Activated CD4-positive, alpha-beta memory T cell treated with anti-CD3 and anti-CD28 coated beads, Interleukin-2, amount 10 ng/mL, durations not matched to agents 7 days and 5 days (primary cell): Measurements from ENCODE around the gene CYTL1. TPM values are rescaled to one million over a fixed set of nuclear protein-coding genes. Genes with fewer than 3 reads are reported as not detected.
"Not testable (repeated sequence)": the region's sequence is repeated elsewhere in the genome, so short reads cannot be mapped to it uniquely, and the experiment has no call there.

Source experiments
- CTCF ChIA-PET: fragments of 350-600 bp; sonication (Branson Sonifier 250); formaldehyde crosslinking; loops from one replicate; lab custom pipeline; 2021; ENCODE audit warnings: antibody characterized with exemption, inconsistent platforms; lab: Charles Lee
- POLR2A ChIA-PET: fragments of 350-600 bp; sonication (Branson Sonifier 250); formaldehyde crosslinking; loops from one replicate; lab custom pipeline; 2021; ENCODE audit warnings: antibody characterized with exemption; lab: Charles Lee
- DNase-seq: peaks from one replicate; pipeline ENCODE4 v3.0.0-alpha.2; 2020
- H3K27ac Mint-ChIP-seq: one replicate; pipeline ENCODE4 v1.8.0; 2021; ENCODE audit warnings: mild to moderate bottlenecking, mixed read lengths
- H3K27me3 Mint-ChIP-seq: one replicate; pipeline ENCODE4 v1.8.0; 2021; ENCODE audit warnings: mixed read lengths
- H3K36me3 Mint-ChIP-seq: one replicate; pipeline ENCODE4 v1.8.0; 2021; ENCODE audit warnings: low read depth, mixed read lengths
- H3K4me1 Mint-ChIP-seq: one replicate; pipeline ENCODE4 v1.8.0; 2021; ENCODE audit warnings: mixed read lengths
- H3K4me3 Mint-ChIP-seq: one replicate; pipeline ENCODE4 v1.8.0; 2021; ENCODE audit warnings: mild to moderate bottlenecking, mixed read lengths
- H3K9me3 Mint-ChIP-seq: one replicate; pipeline ENCODE4 v1.8.0; 2021; ENCODE audit warnings: mixed read lengths
- total RNA-seq, 2 experiments: library from RNA; stranded (reverse); gene quantifications; one replicate each; pipeline ENCODE4 v1.2.3, GENCODE V29; 2021

Gene CYTL1
- total RNA-seq, 2 experiments from 2014 or later: not detected

DNA sequence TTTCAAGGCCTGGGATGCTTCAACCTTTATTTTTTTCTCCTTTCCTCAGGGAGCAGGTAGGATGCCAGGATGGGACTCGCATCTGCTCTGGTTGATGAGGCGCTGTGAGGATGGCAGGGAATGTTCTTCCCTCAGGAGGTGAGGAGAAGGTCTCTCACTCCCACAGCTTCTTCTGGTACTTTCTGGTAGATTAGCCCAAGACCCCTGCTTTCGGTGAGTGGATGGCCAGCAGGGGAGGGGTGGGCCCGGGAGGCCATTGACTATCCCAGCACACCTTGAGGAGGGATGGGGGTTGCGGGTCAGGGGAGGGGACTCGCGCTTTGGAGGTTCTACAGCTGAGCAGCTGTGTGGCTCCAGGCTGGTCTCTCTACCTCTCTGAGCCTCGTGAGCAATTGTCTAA lies 14.8 kb downstream of the CYTL1 start:
- H3K27me3 Mint-ChIP-seq: peaks cover 7% of the 10 kb centered on the region
- H3K9me3 Mint-ChIP-seq: no peaks in the 10 kb centered on the region
- POLR2A ChIA-PET: no interaction called here
- H3K27ac Mint-ChIP-seq: no peak overlapping the region
- H3K4me3 Mint-ChIP-seq: no peak overlapping the region
- DNase-seq: no peak
- CTCF ChIA-PET: no interaction called here
- H3K4me1 Mint-ChIP-seq: no peaks in the 10 kb centered on the region
- H3K36me3 Mint-ChIP-seq: no peaks in the 10 kb centered on the region

DNA sequence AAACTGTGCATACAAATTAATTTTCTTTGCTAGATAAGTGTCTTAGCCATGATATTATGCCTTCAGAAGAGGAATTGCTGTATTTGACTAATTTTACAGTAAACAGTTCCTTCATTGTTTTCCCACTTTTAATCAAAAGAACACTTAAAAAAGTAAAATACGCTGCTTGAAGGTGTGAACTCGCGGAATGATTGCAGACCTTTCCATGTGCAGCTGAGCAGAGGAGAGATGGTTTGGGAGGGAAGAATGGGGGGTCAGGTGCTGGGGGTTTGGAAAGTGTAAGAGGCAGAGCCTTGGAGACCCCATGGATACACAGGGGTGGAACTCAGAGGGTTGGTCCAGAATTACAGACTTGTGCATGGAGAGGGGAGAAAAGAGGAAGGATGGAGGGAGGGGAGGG lies 15.3 kb downstream of the CYTL1 start:
- peaks cover 11% of the 10 kb centered on the region for H3K27me3 Mint-ChIP-seq
- H3K36me3 Mint-ChIP-seq: no peaks in the 10 kb centered on the region
- ChIA-PET CTCF (no interaction called here), POLR2A (no interaction called here)
- H3K9me3 Mint-ChIP-seq: no peaks in the 10 kb centered on the region
- no peak overlapping the region for H3K27ac Mint-ChIP-seq
- DNase-seq: no peak
- no peaks in the 10 kb centered on the region for H3K4me1 Mint-ChIP-seq
- H3K4me3 Mint-ChIP-seq: no peak overlapping the region

DNA sequence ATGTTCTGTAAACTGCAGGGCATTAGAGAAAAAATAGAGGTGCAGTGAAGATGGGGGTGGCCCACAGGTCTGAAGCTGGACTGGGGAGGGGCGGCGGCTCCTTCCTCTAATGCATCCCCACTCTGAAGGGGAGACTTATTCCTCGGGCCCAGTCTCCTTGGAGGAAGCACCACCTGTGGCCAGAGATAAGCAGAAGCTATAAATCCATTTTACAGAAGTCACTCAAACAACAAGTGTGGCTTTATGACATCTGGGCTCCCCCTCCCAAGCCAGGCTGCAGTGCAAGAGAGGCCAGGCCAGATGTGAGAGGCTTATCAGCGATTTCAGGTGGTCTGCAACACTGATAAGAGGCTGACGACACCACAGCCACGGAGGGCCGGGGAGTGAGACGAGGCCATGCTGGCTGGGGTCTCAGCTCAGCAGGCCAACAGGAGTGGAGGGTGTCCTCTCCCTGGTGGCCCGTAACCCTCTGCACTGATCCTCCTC lies 15.8 kb downstream of the CYTL1 start:
- ChIA-PET POLR2A (no interaction called here), CTCF (no interaction called here)
- H3K9me3 Mint-ChIP-seq: no peaks in the 10 kb centered on the region
- peaks cover 16% of the 10 kb centered on the region for H3K27me3 Mint-ChIP-seq
- no peak for DNase-seq
- H3K36me3 Mint-ChIP-seq: no peaks in the 10 kb centered on the region
- no peak overlapping the region for H3K4me3 Mint-ChIP-seq
- H3K27ac Mint-ChIP-seq: no peak overlapping the region
- no peaks in the 10 kb centered on the region for H3K4me1 Mint-ChIP-seq

DNA sequence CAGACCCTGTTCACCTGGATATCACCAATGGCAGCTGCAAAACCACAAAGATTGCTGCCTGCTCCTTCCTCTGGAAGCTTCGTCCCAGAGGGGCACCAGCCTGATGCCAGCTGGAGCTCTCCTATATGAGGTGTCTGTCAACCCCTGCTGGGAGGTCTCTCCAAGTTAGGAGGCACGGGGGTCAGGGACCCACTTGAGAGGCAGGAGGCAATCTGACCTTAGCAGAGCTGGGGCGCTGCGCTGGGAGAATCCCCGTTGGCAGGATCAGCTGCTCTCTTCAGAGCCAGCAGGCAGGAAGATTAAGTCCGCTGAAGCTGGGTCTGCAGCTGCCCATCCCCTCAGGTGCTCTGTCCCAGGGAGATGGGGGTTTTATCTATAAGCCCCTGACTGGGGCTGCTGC lies 17.6 kb downstream of the CYTL1 start:
- DNase-seq, CTCF ChIA-PET, H3K27ac Mint-ChIP-seq, H3K36me3 Mint-ChIP-seq, H3K9me3 Mint-ChIP-seq, H3K4me3 Mint-ChIP-seq, POLR2A ChIA-PET, H3K4me1 Mint-ChIP-seq: not testable (repeated sequence)
- peaks cover 20% of the 10 kb centered on the region for H3K27me3 Mint-ChIP-seq

DNA sequence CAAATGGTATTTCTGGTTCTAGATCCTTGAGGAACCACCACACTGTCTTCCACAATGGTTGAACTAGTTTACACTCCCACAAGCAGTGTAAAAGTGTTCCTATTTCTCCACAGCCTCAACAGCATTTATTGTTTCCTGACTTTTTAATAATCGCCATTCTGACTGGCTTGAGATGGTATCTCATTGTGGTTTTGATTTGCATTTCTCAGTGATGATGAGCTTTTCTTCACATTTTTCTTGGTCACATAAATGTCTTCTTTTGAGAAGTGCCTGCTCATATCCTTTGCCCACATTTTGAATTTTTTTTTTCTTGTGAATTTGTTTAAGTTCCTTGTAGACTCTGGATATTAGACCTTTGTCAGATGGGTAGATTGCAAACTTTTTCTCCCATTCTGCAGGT lies 22.3 kb downstream of the CYTL1 start:
- CTCF ChIA-PET, H3K9me3 Mint-ChIP-seq, POLR2A ChIA-PET, H3K27ac Mint-ChIP-seq, H3K4me1 Mint-ChIP-seq, H3K36me3 Mint-ChIP-seq, H3K4me3 Mint-ChIP-seq, DNase-seq: not testable (repeated sequence)
- peaks cover 20% of the 10 kb centered on the region for H3K27me3 Mint-ChIP-seq

DNA sequence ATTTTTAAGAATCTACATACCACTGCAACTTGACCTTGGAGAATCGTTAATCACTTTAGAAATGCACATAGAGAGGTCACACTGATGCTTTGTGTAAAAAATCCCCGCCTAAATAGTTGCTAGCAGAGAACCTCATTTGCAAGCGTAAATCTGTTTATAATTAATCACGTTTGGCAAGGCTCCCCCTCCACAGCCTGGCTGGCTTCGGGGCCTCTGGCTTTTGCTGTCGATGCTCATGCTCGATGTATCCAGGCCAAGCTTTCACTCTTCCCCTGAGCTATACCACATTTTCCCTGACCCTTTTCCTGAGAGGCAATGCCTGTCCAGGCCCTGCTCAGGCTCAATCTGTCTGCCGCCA lies 23.4 kb downstream of the CYTL1 start:
- peaks cover 19% of the 10 kb centered on the region for H3K27me3 Mint-ChIP-seq
- no peak overlapping the region for H3K4me3 Mint-ChIP-seq
- H3K27ac Mint-ChIP-seq: no peak overlapping the region
- H3K36me3 Mint-ChIP-seq: no peaks in the 10 kb centered on the region
- ChIA-PET CTCF (no interaction called here), POLR2A (no interaction called here)
- no peak for DNase-seq
- no peaks in the 10 kb centered on the region for H3K4me1 Mint-ChIP-seq
- no peaks in the 10 kb centered on the region for H3K9me3 Mint-ChIP-seq

DNA sequence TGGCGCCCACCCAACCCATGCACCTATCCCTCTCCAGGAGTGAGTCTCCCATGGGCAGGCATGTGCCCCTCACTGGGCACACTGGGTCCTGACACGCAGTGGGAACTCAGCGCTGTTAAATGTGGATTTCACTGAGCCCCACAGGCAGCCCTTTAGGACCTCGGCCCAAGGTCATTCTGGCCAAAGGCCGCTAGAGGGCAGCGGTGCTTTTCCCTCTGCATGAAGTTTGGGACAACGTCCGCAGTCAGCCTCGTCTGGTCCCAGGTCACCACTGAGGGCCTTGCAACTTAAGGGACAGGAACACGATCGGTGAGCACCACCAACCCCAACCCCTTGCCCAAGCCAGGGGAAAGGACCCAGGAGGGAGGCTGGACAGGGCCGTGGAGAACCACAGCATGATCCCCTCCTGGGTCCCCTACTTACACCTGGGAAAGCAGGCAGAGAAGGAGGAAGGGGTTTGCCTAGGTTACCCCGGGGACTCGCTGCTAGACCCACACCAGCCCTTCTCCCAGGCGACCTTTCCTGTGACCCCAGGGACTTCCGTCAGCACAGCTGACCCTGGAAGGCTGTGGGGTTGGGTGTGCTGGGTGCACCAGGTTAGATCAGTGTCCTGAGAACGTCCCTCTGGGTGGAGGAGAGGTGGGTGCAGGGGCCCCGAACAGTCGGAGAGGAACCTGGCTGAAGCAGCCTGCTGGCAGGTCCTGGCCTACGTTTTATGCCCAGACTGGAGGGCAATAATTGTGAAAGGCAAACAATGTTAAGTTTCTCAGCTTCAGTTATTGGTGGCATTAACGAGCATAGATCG lies 24.0 kb downstream of the CYTL1 start:
- Mint-ChIP-seq H3K36me3 (no peaks in the 10 kb centered on the region), H3K27ac (no peak overlapping the region), H3K9me3 (no peaks in the 10 kb centered on the region), H3K4me1 (no peaks in the 10 kb centered on the region), H3K27me3 (peaks cover 16% of the 10 kb centered on the region), H3K4me3 (no peak overlapping the region)
- peak; percentile 43 for DNase-seq
- POLR2A ChIA-PET: no interaction called here
- CTCF ChIA-PET: interaction anchor here (1.7 kb wide), 1 partner anchor 17 kb away, joined by 4 read pairs; no protein-coding TSS in a partner anchor

DNA sequence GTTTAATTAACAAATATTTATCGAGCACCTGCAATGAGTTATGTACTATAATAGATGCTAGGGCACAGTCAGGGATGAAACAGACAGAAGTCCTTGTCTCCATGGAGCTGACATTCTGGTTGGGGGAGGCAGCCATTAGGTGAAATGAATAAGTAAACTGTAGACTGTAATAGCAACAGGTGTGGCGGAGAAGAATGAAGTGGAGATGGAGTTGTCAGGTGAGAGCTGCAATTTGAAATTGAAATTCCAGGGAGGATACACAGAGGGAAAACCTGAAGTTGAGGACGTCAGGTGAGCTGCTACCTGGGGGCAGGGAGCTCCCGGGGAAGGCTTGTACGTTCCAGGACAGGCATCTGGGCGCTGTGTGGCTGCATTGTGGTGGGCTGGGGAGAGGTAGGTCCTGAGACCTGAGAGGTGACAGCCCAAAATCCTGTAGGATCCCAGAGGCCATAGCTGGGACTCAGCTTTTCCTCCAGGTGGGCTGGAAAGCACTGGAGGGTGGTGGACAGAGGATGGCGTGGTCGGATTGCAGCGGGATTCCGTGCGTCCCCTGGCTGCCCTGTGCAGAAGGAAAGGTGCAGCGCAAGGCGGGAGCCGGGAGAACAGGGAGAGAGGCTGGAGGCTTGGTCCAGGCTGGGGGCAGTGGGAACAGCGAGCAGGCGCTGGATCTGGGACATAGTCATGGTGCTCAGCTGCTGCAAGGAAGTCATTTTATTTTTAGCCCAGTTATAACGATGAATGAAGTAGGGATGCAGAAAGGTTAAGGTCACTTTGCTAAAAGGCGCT lies 24.8 kb downstream of the CYTL1 start:
- Mint-ChIP-seq H3K9me3 (no peaks in the 10 kb centered on the region), H3K4me1 (no peaks in the 10 kb centered on the region), H3K27me3 (peaks cover 13% of the 10 kb centered on the region), H3K36me3 (no peaks in the 10 kb centered on the region), H3K4me3 (no peak overlapping the region), H3K27ac (no peak overlapping the region)
- ChIA-PET POLR2A (no interaction called here), CTCF (interaction anchor here (0.5 to 1.7 kb wide), 2 partner anchors 16 to 828 kb away, joined by 3 to 4 read pairs; no protein-coding TSS in a partner anchor)
- no peak for DNase-seq

DNA sequence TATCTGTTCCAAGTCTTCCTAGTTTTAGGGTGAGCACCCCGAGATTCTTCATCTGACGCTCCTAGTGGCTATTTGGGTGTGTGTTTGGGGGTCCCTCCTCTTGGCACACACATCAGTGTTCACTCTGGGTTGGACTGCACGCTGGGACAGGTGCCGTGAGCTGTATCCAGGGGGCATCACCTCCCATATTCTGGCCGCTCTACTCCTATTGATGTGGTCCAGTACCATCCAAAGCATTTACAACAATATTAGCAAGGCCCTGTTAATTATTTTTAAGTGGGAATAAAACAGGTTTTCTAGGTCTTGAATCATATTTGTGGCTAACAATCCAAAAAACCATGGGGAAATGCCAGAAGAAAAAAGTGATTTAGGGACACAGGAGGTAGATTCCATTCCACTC lies 26.4 kb downstream of the CYTL1 start:
- Mint-ChIP-seq H3K9me3 (no peaks in the 10 kb centered on the region), H3K36me3 (no peaks in the 10 kb centered on the region), H3K4me3 (no peak overlapping the region), H3K27ac (no peak overlapping the region), H3K4me1 (no peaks in the 10 kb centered on the region), H3K27me3 (peaks cover 2% of the 10 kb centered on the region)
- DNase-seq: no peak
- ChIA-PET POLR2A (no interaction called here), CTCF (interaction anchor here (0.9 kb wide), 1 partner anchor 14 kb away, joined by 4 read pairs; no protein-coding TSS in a partner anchor)

DNA sequence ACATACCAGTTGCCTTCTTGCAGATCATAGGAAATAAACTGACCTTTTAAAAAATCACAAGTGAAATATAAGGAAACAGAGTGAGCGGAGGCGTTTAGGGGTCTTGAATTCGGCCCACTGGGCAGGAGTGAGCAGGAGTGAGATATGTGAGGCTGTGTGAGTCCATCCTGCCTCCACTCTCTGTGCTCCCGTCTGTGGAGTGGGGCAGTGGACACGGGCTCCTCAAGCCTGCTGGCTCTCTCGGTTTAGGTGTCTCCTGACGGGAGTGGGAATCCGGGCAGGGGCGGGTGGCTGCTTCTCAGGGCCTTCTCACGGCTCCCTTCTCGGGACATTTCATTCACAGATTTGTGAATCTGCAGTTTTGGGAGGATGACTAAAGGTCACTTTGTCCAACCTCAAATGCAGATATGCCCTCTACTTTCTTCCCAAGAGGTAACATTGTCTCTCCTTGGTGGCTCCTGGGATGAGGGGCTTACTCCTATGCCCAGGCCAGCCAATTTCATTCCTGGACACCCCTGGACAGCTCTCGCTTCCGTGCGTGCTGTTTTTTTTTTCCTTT lies 27.6 kb downstream of the CYTL1 start:
- H3K27ac Mint-ChIP-seq: no peak overlapping the region
- H3K4me3 Mint-ChIP-seq: no peak overlapping the region
- H3K27me3 Mint-ChIP-seq: no peaks in the 10 kb centered on the region
- DNase-seq: no peak
- no peaks in the 10 kb centered on the region for H3K4me1 Mint-ChIP-seq
- H3K36me3 Mint-ChIP-seq: no peaks in the 10 kb centered on the region
- no peaks in the 10 kb centered on the region for H3K9me3 Mint-ChIP-seq
- POLR2A ChIA-PET: no interaction called here
- CTCF ChIA-PET: interaction anchor here (0.9 kb wide), 1 partner anchor 13 kb away, joined by 4 read pairs; no protein-coding TSS in a partner anchor

DNA sequence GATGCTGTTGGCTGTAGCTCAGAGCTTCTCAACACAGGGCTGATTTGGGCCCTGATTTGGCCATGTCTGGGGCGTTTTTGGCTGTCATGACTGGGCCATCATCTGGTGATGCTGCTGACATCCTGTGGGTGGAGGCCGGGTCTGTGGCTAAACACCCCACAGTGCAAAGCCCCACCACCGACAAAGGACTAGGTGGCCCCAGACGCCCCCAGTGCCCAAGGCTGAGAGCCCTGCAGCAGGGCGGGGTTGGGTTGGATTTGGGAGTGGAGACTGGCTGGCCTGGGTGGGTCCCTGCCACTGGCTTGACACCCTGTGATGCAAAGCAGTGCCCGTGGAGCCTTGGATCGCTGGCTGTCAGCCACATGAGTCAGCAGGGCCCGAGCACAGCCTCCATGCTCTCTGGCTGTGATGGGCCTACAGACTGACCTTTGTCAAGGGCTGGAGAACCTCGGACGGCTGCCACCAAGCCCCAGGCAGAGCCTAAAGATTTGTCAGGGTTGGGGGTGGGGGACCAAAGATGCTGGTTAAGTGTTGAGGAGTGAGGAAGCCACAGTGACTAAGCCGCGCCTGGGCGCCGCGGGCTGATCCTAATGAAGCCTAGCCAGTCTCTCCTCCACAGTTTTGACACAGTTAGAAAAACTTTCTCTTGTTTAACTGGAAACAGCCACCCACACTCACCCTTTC lies 28.3 kb downstream of the CYTL1 start:
- CTCF ChIA-PET: no interaction called here

DNA sequence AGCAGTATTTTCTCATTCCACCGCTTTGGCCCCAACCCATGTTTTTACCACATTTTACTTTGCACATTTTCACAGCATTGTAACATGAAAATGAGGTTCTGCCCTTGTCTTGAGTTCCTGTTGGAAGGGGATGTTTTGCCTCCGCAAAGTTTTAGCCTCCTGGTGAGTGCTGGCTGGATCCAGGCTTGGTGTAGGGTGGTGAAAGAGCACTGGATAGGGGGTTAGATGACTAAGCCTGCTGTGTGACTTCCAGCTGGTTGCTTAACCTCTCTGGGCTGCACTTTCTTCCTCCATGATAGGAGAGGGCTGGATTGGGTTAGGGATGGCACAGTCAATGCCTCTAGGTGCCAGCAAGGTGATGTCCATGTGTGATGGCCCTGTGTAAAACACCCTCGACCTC lies 28.9 kb downstream of the CYTL1 start:
- ChIA-PET POLR2A (no interaction called here), CTCF (no interaction called here)
- Mint-ChIP-seq H3K4me3 (no peak overlapping the region), H3K9me3 (no peaks in the 10 kb centered on the region), H3K27me3 (no peaks in the 10 kb centered on the region), H3K36me3 (no peaks in the 10 kb centered on the region), H3K27ac (no peak overlapping the region), H3K4me1 (no peaks in the 10 kb centered on the region)
- DNase-seq: no peak

More for the DNA sequence above, 28.3 kb downstream of the CYTL1 start:
- Mint-ChIP-seq H3K9me3 (no peaks in the 10 kb centered on the region), H3K27me3 (no peaks in the 10 kb centered on the region), H3K36me3 (no peaks in the 10 kb centered on the region), H3K4me3 (no peak overlapping the region), H3K4me1 (no peaks in the 10 kb centered on the region), H3K27ac (no peak overlapping the region)
- no peak for DNase-seq
- POLR2A ChIA-PET: no interaction called here
